Left lung (tissue), 10 donors: ENCODE measurements around the gene MCEMP1. TPM values are rescaled to one million over a fixed set of nuclear protein-coding genes. Genes with fewer than 3 reads are reported as not detected.

Source experiments
- ATAC-seq: fragments of 200-7000 bp; cut with Tn5 transposase; one replicate; pipeline ENCODE4 v1.9.1; 2020; ENCODE audit warnings: moderate library complexity
- DNase-seq, 4 donors: peaks; one replicate each; pipeline ENCODE4 v3.0.0-alpha.2; 2013 to 2020
- H3K27ac ChIP-seq, 2 donors: fragments of 200-600 bp; sonication (generic) in 1 of 2; one replicate each; pipeline versions ENCODE4 v1.5.0 to v1.8.0; 2020 to 2021
- H3K27me3 ChIP-seq, 2 donors: fragments of 200-600 bp; sonication (generic) in 1 of 2; one replicate each; pipeline versions ENCODE4 v1.5.0 to v1.8.0; 2020 to 2021
- H3K36me3 ChIP-seq, 2 donors: fragments of 200-600 bp; sonication (generic) in 1 of 2; one replicate each; pipeline versions ENCODE4 v1.5.0 to v1.8.0; 2020 to 2021
- H3K4me1 ChIP-seq, 2 donors: fragments of 200-600 bp; one replicate each; pipeline ENCODE4 v1.8.0; 2021
- H3K4me3 ChIP-seq, 2 donors: fragments of 200-600 bp; sonication (generic) in 1 of 2; one replicate each; pipeline versions ENCODE4 v1.5.0 to v1.8.0; 2020 to 2021; ENCODE audit warnings: mild to moderate bottlenecking in 1 of 2
- H3K9me3 ChIP-seq, 2 donors: fragments of 200-600 bp; sonication (generic) in 1 of 2; one replicate each; pipeline versions ENCODE4 v1.5.0 to v1.8.0; 2020 to 2021
- intact Hi-C, 2 donors: fragments of 100-400 bp; cut with DNase I; formaldehyde crosslinking; loops; one replicate each; pipeline versions ENCODE4 v1.11.2 to v1.14.2; 2022
- polyA plus RNA-seq, 6 donors: library from polyadenylated mRNA; unstranded; fragments of 120-200 nt; gene quantifications; one replicate each; pipeline ENCODE4 v1.2.1, GENCODE V29; 2013; ENCODE audit not compliant: insufficient read length in 6 of 6
- total RNA-seq, 2 donors: library from RNA; stranded (reverse); fragmentation: NEBNext Ultra II Directional; extraction: Animal tissue kit (Norgen Biotek cat#: 25700); gene quantifications; one replicate each; pipeline ENCODE4 v1.2.1, GENCODE V29; 2021
- TF ChIP-seq, protein P1 (sequence below), 2 donors: fragments of 200-600 bp; sonication (generic) in 1 of 2; IDR thresholded peaks; one replicate each; pipeline versions ENCODE4 v1.5.0 to v1.8.0; 2021; ENCODE audit warnings: antibody characterized with exemption in 2 of 2
- donor health status: DM: no; HTN: yes; CAD: no.
- donor health status: DM: no; HTN: no; CAD: no.

Gene MCEMP1
- total and polyA plus RNA-seq, 8 donors, result 0.32 to 112 (median 0.62) TPM

DNA sequence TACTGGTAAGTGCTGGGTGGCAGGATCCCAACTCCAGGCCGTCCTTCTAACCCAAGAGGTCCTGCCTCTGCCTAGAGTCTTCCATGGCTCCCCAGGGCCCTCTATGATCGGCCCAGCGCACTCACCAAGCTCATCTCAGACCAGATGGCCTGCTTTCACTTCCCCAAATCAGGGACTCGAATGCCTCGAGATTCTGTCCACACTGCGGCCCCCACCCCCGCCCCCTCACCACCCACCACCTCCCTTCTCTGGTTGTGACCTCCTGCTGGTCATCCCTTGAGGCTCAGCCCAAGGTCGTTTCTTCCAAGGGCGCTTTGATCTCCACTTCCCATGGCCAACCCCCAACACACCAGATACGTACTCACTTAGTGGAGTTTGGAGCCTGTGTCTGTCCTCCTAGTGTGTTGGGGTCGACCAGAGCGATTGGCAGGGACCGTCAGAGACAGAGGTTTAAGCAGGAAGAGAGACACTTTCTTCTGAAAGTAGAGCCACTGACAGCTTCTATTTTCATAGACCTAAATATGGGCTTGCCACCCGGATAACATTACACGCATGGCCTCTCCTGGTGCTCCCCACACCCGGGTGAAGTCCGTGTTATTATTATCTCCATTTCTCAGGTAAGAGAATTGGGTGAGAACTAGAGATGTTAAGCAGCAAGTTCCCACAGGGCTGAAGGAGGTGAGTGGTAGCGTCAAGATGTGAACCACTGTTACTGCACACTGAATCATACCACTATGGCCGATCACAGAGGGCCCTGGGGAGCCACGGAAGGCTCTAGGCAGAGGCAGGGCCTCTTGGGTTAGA is 25.0 kb downstream of the MCEMP1 start, which contains the start of gene FCER2:
TSS of gene FCER2 (minus strand) at position 478 of the 804 bp plus-strand sequence. CDS start 2,371 bp downstream, outside the sequence.
- DNase-seq, result no peak
- Histone ChIP-seq H3K4me3 (no peak within 1 kb of the TSS), H3K27me3 (peaks cover 0 to 31% of the 10 kb centered on the region in 2 donors), H3K9me3 (no peaks in the 10 kb centered on the region), H3K4me1 (peaks cover 0 to 37% of the 10 kb centered on the region in 2 donors), H3K27ac (no peak within 1 kb of the TSS), H3K36me3 (no peaks in the 10 kb centered on the region)
- ATAC-seq, result no peak
- intact Hi-C loops, result no loop called here
- TF ChIP-seq, protein P1, sequence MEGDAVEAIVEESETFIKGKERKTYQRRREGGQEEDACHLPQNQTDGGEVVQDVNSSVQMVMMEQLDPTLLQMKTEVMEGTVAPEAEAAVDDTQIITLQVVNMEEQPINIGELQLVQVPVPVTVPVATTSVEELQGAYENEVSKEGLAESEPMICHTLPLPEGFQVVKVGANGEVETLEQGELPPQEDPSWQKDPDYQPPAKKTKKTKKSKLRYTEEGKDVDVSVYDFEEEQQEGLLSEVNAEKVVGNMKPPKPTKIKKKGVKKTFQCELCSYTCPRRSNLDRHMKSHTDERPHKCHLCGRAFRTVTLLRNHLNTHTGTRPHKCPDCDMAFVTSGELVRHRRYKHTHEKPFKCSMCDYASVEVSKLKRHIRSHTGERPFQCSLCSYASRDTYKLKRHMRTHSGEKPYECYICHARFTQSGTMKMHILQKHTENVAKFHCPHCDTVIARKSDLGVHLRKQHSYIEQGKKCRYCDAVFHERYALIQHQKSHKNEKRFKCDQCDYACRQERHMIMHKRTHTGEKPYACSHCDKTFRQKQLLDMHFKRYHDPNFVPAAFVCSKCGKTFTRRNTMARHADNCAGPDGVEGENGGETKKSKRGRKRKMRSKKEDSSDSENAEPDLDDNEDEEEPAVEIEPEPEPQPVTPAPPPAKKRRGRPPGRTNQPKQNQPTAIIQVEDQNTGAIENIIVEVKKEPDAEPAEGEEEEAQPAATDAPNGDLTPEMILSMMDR (IDR thresholded peaks at IDR 0.05), result no peak

- TF ChIP-seq, protein P1 (IDR thresholded peaks at IDR 0.05), result no peak
- no peaks in the 10 kb centered on the region for H3K9me3 ChIP-seq
- H3K27me3 ChIP-seq, result peaks cover 0 to 16% of the 10 kb centered on the region in 2 donors
- no peak overlapping the region for H3K4me3 ChIP-seq
- H3K27ac ChIP-seq, result no peak overlapping the region
- peaks cover 0 to 44% of the 10 kb centered on the region in 2 donors for H3K4me1 ChIP-seq
- intact Hi-C loops, result no loop called here
- ATAC-seq (no peak), DNase-seq (no peak)
- no peaks in the 10 kb centered on the region for H3K36me3 ChIP-seq
These were observed 26.4 kb downstream of the MCEMP1 start for GRCh38 chr19:7703332-7703731.

DNA sequence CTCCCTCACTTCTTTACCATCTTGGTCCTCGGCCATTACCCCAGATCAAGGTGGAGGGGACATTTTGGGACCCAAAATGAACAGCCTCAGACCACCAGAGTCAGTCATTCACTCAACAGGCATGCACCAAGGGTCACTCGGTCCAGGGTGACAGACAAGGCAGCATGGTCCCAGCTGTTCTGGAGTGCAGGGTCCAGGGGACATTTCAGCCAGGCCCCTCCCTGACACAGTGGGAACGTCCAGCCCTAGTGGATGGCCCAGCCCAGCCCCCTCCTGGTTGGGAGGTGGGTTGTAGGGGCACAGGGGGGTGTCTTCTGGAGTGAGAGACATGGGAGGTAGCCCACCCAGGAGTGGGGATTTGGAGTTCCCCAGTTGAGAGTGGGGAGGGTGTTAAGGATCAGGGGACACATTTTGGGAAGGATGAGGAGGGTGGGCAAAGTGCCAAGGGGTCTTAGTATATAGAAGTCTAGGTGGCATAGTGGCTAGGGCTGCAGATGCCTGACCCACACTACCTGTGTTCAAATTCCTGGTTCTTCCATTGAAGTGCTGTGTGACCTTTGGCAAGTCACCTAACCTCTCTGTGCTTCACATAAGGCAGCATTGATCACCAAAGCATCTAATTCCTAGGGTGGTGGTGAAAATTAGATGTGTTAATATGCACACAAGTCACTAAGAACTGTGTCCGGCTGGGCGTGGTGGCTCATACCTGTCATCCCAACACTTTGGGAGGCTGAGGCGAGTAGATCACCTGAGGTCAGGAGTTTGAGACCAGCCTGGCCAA is 27.6 kb downstream of the MCEMP1 start:
- intact Hi-C loops, result no loop called here

DNA sequence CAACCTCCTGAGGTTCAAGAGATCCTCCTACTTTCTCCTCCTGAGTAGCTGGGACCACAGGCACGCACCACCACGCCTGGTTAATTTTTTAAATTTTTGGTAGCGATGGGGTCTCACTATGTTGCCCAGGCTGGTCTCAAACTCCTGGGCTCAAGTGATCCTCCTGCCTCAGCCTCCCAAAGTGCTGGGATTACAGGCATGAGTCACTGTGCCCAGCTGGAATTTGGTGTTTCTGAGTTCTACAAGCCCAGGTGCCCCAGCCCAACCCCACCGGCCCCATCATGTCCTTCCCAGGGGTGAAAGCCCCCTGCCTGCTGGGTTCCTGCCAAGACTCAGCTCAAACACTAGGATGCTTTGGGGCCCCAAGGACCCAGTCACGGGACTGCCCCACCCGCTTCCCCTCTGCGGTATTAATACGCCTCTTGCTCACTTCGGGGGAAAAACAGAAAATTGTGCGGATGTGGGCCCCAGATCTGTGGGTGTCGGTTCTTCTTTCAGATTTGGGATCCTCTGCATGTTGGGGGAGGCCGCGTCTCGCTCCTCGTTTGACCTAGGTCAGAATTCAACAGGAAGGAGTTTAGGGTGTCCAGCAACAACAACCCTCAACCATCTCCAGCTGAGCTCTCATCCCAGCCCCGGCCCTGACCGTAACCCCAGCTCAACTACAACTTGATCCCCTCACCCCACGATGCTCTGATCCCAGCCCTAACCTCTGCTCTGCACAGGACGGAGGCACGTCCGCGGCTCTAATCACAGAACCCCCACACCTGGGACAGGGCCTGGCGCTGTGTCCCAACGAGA is 28.7 kb downstream of the MCEMP1 start:
- TF ChIP-seq, protein P1 (IDR thresholded peaks at IDR 0.05), result no peak
- Histone ChIP-seq H3K36me3 (no peaks in the 10 kb centered on the region), H3K4me1 (peaks cover 0 to 45% of the 10 kb centered on the region in 2 donors), H3K9me3 (no peaks in the 10 kb centered on the region), H3K27me3 (peaks cover 0 to 7% of the 10 kb centered on the region in 2 donors), H3K4me3 (peak overlapping the region in 1 of 2 donors; percentile 1), H3K27ac (peak overlapping the region; percentile 39 to 92)
- intact Hi-C loops, result no loop called here
- peak; percentile 51 for ATAC-seq
- peak in 2 of 4 donors; percentile 71 to 91 for DNase-seq

More for the DNA sequence above, 27.6 kb downstream of the MCEMP1 start:
- H3K36me3 ChIP-seq, result no peaks in the 10 kb centered on the region
- ATAC-seq (no peak), DNase-seq (no peak)
- H3K4me3 ChIP-seq, result no peak overlapping the region
- peaks cover 0 to 38% of the 10 kb centered on the region in 2 donors for H3K4me1 ChIP-seq
- H3K27me3 ChIP-seq, result peaks cover 0 to 7% of the 10 kb centered on the region in 2 donors
- H3K27ac ChIP-seq, result peak overlapping the region in 1 of 2 donors; percentile 92
- H3K9me3 ChIP-seq, result no peaks in the 10 kb centered on the region
- TF ChIP-seq, protein P1 (IDR thresholded peaks at IDR 0.05), result no peak
